HG03457 (cell line): ENCODE results near the gene TTC17.
"Not testable (repeated sequence)": the region's sequence is repeated elsewhere in the genome, so short reads cannot be mapped to it uniquely, and the experiment has no call there.

Source experiments
- ATAC-seq: cut with Tn5 transposase; IDR thresholded peaks from one replicate; pipeline ENCODE4 v1.9.1; 2021; ENCODE audit warnings: moderate number of reproducible peaks; ENCODE audit not compliant: unreplicated experiment

TTC17 gene, protein sequence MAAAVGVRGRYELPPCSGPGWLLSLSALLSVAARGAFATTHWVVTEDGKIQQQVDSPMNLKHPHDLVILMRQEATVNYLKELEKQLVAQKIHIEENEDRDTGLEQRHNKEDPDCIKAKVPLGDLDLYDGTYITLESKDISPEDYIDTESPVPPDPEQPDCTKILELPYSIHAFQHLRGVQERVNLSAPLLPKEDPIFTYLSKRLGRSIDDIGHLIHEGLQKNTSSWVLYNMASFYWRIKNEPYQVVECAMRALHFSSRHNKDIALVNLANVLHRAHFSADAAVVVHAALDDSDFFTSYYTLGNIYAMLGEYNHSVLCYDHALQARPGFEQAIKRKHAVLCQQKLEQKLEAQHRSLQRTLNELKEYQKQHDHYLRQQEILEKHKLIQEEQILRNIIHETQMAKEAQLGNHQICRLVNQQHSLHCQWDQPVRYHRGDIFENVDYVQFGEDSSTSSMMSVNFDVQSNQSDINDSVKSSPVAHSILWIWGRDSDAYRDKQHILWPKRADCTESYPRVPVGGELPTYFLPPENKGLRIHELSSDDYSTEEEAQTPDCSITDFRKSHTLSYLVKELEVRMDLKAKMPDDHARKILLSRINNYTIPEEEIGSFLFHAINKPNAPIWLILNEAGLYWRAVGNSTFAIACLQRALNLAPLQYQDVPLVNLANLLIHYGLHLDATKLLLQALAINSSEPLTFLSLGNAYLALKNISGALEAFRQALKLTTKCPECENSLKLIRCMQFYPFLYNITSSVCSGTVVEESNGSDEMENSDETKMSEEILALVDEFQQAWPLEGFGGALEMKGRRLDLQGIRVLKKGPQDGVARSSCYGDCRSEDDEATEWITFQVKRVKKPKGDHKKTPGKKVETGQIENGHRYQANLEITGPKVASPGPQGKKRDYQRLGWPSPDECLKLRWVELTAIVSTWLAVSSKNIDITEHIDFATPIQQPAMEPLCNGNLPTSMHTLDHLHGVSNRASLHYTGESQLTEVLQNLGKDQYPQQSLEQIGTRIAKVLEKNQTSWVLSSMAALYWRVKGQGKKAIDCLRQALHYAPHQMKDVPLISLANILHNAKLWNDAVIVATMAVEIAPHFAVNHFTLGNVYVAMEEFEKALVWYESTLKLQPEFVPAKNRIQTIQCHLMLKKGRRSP

DNA sequence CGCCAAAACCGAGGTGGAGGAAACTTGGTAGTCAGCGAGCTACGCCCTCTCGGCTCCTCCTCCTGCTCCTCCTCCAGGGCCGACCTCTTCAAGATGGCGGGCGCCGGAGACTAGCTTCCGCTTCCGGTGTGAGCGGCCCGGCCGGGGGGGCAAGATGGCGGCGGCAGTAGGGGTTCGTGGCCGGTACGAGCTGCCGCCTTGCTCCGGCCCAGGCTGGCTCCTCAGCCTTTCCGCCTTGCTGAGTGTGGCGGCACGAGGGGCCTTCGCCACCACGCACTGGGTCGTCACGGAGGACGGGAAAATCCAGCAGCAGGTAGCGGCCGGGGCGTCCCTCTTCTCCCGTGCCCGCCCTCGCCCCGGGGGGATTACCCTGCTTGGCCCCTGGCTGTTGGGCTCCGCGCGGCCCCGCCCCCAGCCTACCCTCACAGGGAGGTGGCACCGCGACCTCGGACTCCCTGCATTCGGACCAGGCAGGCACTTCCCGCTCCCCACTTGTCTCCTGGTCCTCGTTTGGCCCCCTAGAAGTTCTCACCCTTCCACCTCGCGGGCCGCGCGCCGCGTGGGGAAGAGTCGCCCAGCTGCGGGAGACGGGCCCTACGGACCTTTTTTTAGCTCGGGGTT is at the start of gene TTC17:
TTC17 (plus strand) TSS at position 120 of the 621 bp plus-strand sequence; CDS start at position 155, 35 bp downstream.
- ATAC-seq = peak; percentile 90

DNA sequence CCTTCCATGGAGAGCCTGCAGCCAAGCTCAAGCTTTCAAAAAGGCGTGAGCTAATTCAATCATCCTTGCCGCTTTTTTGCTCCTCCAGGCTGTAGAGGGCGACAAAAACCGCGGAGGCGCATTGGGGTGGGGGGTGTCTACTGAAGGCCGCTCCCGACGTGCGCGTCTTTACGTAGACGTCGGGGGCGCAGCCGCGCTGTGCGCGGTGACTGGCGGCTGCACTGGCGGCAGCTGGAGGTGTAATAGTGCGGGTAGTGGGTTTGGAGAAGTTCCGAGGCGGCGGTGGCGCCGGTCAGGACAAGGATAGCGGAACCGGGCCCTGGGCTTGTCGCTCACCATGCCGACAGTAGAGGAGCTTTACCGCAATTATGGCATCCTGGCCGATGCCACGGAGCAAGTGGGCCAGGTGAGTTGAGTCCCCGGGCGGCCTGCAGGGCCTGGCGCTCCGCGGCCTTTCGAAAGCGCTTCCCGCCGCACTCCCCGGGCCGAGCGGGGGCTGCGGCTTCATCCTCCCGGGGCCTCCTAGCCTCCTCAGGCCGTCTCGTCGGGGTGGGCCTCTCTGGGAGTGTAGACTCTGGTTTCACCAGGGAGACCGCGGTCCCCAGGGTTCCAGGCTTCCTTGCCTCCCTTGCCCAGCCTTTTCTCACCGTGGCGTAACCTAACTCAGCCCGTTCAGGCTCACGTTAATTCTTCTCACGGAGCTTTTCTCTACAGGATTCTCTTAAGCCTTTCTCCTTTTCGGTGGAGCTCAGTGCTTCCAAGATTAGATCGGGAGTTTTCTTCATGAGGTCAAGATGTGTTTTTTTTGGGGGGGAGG is 46.7 kb upstream of the TTC17 start, which contains the start of gene API5:
API5 (plus strand) TSS at position 206 of the 817 bp plus-strand sequence; CDS start at position 338, 132 bp downstream.
- ATAC-seq = peak; percentile 98

DNA sequence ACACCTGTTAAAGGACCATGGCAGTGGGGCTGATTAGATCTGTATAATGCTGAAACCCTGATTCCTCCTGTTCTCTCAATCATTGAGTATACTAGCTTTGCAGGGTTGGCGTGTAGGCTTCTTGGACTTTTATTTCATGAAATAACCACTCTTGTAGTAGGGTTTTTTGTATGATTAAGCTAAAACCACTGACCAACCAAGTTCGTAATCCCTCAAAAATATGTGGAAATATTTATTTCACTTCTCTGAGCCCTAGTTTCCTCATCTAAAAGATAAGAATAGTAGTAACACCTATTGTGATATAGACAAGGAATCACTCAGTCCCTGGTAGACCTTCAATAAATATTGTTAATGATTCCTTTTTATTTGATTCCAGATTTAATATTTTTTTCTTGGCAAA is 42.8 kb upstream of the TTC17 start:
- ATAC-seq = no peak

DNA sequence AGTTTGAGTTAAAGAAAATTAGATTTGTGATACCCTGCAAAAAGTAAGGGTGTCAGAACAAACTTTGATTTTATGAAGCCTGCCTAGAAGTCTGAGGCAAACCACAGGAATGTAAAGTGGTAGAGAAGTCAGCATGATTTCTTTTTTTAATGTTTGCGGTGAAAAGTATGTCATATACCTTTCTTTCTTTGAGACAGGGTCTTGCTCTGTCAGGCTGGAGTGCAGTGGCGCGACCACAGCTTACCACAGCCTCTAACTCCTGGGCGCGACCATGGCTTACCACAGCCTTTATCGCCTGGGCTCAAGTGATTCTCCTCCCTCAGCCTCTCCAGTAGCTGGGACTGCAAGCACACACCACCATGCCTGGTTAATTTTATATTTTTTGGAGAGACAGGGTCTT is 42.3 kb upstream of the TTC17 start:
- no peak for ATAC-seq

DNA sequence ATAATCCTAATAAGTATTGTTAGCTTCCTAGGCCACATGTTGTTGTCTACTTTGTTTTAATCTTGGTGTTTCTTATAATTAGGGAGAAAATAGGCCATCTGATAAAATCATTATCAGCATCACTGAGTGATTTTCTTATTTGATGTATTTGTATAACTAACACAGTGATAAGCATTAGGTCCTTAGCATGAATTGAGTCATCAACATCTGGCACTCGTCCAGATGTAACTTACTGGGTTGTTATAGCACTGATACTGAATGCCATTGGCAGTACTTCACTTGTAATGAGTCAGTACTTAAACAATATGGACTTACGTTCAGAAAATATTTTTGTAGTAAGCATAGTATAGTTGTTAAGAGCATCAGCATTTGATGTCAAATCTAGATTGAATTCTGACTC is 30.7 kb upstream of the TTC17 start:
- no peak for ATAC-seq

DNA sequence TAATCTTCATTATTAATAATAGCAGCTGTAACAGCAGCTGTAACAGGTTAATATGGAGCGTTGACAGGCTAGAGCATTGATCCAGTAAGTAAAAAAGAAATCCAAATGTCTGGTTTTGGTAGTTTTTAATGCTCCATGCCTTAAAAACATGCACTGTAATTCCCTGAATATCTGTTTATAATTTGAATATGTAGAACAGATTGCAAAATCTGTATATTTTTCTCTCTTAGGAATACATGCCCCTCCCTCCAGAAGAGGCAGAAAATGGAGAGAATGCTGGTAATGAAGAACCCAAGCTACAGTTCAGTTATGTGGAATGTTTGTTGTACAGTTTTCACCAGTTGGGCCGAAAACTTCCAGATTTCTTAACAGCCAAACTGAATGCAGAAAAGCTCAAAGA is 30.2 kb upstream of the TTC17 start:
- ATAC-seq = no peak

DNA sequence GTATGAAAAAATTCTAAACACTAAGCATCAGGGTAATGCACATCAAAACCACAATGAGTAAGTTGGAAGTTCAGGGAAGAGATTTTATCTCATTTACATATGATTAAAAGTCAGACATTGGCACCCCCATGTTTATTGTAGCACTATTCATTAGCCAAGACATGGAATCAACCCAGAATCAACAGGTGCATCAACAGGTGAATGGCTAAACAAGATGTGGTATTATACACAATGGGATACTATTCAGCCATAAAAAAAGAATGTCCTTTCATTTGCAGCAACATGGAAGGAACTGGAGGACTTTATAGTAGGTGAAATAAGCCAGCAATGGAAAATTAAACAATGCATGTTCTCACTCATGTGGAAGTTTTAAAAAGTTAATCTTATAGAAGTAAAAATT is 17.6 kb upstream of the TTC17 start:
- no peak for ATAC-seq

DNA sequence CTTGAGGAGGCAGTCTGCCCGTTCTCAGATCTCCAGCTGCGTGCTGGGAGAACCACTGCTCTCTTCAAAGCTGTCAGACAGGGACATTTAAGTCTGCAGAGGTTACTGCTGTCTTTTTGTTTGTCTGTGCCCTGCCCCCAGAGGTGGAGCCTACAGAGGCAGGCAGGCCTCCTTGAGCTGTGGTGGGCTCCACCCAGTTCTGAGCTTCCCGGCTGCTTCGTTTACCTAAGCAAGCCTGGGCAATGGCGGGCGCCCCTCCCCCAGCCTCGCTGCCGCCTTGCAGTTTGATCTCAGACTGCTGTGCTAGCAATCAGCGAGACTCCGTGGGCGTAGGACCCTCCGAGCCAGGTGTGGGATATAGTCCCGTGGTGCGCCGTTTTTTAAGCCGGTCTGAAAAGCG is 7.3 kb upstream of the TTC17 start:
- not testable (repeated sequence) for ATAC-seq

DNA sequence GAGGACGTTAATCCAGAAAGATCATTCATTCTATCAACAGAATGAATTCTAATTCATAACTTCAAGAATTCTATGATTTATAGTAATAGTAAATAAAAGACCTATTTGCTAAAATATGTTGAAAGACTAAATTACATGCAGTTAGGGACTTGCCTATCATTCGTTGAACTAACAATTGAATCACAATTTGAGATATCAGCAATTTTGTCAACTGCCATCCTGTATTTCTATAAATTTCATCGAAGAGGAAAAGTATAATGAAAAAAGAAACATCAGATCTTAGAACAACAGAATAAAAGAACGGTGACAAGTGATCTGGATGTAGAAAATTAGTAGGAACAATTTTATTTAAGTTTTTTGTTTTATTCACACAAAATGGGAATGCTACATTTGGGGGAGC is 4.4 kb upstream of the TTC17 start:
- ATAC-seq = no peak

DNA sequence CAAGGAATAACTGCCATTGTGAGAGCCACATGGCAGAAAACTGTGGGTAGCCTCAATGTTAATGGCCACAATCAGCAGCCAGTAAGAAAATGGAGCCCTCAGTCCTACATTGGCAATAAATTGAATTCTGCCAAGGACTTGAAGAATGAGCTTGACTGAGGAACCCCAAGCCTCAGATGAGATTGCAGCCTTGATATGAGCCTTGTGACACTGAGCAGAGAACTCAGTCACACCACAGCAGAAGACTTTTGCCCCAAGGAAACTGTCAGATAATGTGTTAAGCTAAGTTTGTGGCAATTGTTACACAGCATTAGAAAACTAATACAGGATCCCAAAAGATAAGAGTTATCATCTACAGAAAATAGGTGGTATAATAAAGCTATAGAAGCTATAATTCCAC is 2.4 kb upstream of the TTC17 start:
- ATAC-seq = no peak

DNA sequence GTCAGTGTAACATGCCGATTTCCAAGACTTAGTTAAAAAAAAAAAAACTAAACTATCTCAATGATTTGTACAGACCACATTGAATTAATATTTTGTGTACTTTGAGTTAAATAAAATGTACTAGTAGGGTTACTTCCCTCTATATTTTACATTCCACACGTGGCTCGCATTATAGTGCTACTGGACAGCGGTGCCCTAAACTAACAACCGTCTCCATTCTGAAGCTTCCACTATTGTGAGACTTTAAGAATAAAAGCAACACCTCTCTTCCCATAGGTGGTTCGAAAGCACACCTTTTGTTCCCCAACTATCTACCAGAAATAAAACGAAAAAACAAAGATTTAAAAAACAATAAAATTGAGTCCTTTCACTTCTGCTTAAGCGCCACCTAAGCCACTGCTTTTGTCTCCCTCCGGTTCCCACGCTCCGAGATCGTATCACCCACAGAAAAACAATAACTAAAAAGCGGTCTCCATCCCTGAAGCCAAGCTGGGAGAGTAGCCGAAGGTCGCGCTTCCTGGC is 380 bp upstream of the TTC17 start:
- no peak for ATAC-seq

DNA sequence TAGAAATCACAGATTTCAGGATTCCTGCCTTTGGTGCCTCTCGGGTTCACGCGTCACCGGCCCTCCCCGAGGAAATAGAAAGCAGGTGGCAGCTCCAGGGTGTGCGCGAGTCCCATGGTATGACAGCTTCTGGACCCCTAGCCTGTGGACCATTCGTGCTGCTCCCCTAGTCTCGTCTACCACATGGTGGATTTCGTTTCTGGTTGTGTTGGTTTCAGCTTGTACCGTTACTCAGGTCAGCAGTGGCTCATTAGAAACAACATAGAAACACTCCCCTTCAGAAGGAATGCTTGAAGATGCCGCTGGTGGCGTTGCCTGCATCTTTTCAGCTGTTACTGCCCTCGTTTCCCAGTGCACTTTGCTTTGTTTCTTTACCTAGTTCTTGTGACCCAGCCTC is 700 bp downstream of the TTC17 start:
- peak; percentile 40 for ATAC-seq

DNA sequence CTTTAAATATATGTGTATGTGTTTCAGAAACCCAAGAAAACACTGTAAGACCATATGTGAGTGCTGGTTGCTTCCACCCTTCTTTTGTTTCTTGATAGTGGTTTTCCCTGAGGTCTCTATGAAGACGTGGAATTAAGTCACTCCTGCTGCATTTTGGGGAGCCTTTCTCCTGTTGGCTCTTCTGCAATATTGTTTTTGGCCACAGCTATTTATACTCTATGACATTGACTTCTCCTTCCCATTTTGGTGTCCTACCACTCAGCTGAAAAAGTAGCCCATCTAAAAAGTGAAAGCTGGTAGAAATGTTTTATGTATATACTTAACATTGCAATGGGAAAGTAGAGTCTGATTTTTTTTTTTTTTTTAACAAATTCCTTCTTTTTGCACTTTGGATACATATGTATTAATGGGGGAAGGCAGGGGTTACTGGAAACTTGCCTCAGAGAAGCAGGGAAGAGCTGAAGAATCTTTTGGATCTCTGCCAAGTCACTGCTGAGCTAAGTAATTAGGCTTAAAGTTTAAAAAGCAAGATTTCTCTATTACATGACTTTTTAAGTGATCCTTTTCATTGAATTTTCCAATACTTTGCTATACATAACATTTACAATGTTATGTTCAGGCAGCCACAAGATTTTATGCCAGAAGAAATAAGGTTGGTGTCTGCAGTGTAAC is 1.8 kb downstream of the TTC17 start:
- ATAC-seq = no peak

DNA sequence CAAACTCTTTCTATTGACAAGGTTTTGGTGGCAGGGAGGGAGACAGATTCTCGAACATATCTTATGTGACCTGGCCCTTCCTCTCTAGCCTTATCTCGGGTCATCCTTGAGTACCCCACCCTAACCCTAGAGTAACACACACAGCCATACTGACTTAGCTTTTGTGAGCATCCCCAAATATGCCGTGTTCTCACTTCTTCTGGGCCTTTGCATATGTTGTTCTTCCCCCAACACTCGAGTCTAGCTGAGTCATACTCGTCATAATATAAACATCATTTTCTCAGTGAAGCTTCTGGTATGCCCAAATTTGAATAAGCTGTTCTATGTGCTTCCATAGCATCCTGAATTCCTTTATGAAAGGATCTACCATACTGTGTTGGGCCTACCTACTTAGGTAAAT is 8.0 kb downstream of the TTC17 start:
- no peak for ATAC-seq

DNA sequence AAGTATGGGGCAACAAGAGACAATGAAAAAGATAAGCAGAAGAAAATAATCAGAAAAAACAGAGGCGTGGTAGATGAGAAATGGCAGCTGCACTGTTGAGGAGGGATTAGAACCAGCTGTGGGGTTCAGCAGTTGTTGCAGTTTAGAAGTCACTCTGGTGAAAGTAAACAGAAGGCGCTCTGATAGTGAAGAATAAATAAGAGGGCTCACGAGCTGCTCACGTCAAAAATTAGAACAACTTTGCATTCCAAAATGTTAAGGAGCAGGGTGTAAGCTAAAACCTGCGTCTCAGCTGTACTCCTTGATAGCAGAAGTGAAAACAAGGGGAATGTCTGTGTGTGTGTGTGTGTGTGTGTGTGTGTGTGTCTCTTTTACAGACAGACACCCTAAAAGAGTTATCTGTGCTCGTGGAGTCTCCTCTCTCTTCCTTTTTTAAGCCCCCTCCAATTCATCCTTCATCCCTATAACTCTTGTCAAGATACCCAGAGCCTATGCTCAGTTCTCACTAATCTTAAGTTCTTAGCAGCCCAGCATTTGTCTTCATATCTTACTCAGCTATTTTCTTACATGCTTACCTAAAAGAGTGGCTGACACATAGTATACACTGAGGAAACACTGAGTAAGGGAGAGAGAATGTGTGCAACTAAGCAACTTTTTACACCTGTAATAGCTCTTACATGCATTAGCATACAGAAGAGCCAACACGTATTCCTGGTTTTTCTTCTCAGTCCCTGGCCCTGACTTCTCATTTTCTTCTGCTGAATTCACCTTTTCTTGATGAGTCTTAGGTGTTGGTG is 8.9 kb downstream of the TTC17 start:
- ATAC-seq = no peak

DNA sequence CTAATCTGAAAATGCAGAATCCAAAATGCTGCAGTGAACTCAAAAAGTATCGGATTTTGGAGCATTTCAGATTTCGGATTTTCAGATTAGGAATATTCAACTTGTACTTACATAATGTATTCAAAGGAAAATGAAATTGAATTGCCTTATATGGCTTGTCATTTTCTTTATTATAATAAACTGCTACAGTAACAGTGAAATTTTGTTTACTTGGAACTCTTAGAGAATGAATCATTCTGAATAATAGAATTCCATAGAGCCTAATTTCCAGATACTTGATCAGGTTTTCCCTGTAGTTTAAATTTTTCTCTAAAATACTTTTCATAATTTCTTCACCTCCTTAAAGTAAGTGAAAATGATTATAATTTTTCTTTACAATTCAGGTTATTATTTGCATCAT is 17.3 kb downstream of the TTC17 start:
- no peak for ATAC-seq

DNA sequence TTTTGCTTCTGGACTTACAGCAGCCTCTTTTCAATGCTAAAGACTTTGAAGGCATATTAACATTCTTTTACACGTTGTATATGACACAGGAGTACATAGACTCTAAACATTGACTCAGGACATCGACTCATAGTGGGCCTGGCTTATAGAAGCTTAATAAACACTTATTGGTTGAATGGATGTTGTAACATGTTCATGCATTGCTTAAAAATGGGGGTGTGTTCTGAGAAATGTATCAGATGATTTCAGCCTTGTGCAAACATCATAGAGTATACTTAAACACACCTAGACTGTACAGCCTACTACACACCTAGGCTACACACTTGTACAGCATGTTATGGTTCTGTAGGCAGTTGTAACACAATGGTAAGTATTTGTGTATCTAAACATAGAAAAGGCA is 17.9 kb downstream of the TTC17 start:
- ATAC-seq = no peak

DNA sequence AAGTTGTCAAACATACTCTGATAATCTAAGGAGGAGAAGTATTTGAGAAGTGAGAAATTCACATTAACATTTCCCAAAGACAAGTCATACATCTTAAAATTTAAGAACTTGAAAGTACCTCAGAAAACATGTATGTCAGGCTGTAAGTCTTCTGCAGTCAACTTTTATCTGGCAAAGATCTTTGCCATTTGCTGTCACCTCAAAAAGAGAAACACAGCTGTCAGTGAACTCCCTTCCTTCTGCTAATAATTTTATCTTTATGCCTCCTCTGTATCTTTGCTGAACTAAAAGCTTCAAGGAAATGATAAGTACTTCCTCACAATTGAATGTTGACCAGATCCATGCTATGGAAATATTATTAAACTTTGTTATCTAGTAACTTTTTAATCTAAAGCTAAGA is 18.7 kb downstream of the TTC17 start:
- ATAC-seq = no peak

DNA sequence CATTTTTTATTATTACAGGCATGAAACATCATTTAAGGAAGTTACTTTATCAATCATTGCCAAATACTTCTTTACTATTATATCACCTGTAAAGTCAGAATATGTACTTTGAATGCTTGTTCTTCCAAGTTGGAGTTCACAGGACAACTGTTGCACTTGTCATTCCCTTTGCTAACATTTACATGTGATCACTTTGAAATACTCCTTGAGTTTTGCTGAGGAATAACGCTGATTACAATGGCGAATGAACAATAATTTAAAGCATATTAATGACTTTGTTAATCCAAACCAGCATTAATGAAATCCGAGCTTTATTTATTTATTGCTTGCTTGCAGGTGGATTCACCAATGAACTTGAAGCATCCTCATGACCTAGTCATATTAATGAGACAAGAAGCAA is 20.2 kb downstream of the TTC17 start:
- no peak for ATAC-seq
